Gastrocnemius medialis (tissue), 4 donors: Measurements from ENCODE around the gene WNT7B.

Experiments used
- CTCF ChIP-seq, 5 experiments: fragments of 450-650 bp in 3 of 5; fragments of 200-600 bp in 2 of 5; sonication (generic) in 2 of 5; IDR thresholded peaks in 4 of 5; conservative IDR thresholded peaks in 1 of 5; 1 replicate in 4 of 5; 2 replicates in 1 of 5; pipeline ENCODE4 v1.5.1; 2016 to 2019; ENCODE audit warnings: antibody characterized with exemption in 5 of 5, mild to moderate bottlenecking in 3 of 5, moderate library complexity in 3 of 5
- POLR2A ChIP-seq, 2 donors: fragments of 450-650 bp; IDR thresholded peaks; one replicate each; pipeline ENCODE4 v1.6.1; 2017; ENCODE audit warnings: antibody characterized with exemption in 2 of 2, mild to moderate bottlenecking in 2 of 2, moderate library complexity in 2 of 2

GRCh38 chr22:45968751-45969413, 8.1 kb downstream of the WNT7B start:
- no peak for TF ChIP-seq POLR2A (IDR thresholded peaks at IDR 0.05)
- TF ChIP-seq CTCF (IDR thresholded peaks at IDR 0.05 in 4 of 5, conservative IDR thresholded peaks at IDR 0.05 in 1 of 5) = no peak
